ENCODE data around the gene OR4D5. TPM values are rescaled to one million over a fixed set of nuclear protein-coding genes. Genes with fewer than 3 reads are reported as not detected.

Gene OR4D5
- not detected for total RNA-seq
- long read RNA-seq, donor 1 = 0 reads
- long read RNA-seq, donor 2 = 0 reads

DNA sequence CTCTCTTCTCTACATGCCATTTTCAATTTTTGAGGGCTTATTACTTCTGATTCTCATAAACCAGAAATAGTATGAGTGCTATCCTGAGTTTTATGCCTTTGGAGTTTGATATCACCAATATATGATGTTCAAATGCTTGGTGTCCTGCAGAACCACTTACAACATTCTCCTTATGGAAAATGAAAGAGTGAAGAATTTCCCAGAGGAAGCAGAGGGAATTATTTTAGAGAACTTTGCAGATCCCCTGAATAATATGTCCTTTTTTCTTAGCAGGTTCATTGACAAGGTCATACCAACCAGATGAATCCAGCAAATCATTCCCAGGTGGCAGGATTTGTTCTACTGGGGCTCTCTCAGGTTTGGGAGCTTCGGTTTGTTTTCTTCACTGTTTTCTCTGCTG is at the start of gene OR4D5:
Gene OR4D5, plus strand, starts transcription at position 301 of the 400 bp plus-strand sequence. Its CDS starts 0 bp downstream, at position 301.
- DNase-seq (ENCODE audit: low spot score) = no peak
- intact Hi-C loops (cut with DNase I) = no loop called here

DNA sequence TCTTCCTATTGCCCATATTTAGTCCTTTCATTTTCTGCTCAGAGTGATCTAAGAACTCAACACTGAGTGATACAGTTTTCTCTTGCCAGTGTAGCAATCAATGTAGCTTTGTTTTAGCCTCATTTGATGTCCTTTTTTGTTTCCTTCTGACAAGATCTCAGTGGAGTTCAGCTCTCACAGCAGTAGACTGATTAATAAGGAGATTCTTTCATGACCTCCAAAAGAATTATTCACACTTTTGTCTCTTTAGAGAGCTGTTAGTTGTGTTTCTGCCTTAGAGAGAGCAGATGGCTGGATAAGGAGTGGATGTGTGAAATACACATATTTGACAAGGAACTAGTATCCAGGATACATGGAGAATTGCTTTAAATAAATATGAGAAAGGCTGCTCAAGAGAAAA is 47.4 kb upstream of the OR4D5 start:
- intact Hi-C loops (cut with DNase I) = no loop called here
- no peak for DNase-seq (ENCODE audit: low spot score)

DNA sequence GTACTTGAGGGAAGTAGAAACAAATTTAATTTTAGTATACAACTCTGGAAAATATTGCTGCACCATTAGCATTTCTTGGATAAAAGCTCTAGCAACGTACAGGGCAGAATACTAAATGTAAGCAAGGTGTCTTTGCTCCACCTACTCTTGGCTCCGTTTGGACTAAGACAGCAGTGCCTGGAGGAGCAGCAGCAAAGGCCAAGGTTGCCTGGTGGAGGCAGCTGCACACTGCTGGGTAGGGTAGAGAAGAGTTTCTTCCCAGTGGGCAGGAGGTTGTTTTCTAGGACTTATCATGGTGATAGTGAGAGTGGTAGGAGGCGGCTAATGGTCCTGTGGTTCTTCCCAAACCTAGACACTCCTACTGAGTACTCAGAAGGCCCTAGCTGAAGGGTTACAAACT is 39.6 kb upstream of the OR4D5 start:
- DNase-seq (ENCODE audit: low spot score) = no peak

DNA sequence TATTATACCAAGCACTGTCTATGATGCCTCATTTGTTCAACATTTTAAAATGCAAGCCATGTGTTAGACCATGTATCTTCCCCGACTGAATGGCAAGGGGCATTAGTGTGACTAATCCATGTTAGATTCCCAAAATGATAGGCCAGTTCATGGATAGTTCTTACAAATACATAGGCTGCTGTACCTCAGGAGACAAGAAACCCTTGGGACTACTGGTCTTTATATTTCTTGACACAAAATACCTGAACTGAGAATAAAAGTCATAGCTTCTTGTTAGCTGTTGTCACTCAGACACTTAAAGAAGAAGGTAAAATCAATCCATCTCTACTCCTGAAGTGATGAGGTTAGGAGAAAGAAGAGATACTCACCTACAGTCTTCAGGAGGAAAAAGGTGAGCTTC is 37.5 kb upstream of the OR4D5 start, which contains the start of gene OR8D4:
Gene OR8D4, plus strand, starts transcription at position 301 of the 400 bp plus-strand sequence. CDS start 4,265 bp downstream, outside the sequence.
- no peak for DNase-seq (ENCODE audit: low spot score)
- intact Hi-C loops (cut with DNase I) = no loop called here

More for the DNA sequence above, 39.6 kb upstream of the OR4D5 start:
- intact Hi-C loops (cut with DNase I) = no loop called here

DNA sequence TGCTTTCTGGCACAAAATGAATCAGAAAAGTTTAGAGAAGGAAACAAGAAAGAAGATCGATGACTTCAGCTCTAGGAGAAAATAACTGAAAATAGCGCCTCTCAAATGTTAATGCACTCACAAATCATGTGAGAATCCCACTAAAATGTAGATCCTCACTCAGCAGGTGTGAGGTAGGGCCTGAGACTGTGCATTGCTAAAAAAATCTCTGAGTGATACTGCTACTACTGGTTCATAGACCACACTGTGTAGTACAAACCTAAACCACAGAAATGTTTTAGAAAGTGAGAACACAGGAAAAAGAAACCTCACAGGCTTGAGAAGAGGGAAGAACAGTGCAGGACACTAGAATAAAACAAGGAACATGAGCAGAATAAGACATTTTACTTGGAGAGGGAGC is 35.5 kb upstream of the OR4D5 start:
- DNase-seq (ENCODE audit: low spot score) = no peak
- intact Hi-C loops (cut with DNase I) = no loop called here

DNA sequence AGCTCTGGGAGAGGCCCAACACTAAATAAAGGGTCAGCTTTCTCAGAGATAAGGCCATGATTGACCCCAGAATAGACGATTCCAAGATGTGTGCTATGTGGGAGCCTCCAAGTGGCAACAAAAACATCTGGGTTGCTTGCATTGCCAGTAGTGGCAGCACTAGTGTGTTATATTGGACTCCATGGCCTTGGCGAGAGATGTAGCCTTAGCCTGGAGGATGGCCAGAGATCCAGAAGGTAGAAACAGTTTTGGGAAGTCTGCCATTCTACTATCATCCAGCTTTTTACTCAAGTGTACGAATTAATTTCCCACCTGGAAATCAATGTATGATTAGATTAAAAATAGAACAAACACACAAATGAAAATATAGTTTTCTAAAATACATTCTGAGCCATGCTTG is 34.5 kb upstream of the OR4D5 start:
- intact Hi-C loops (cut with DNase I) = no loop called here
- no peak for DNase-seq (ENCODE audit: low spot score)

DNA sequence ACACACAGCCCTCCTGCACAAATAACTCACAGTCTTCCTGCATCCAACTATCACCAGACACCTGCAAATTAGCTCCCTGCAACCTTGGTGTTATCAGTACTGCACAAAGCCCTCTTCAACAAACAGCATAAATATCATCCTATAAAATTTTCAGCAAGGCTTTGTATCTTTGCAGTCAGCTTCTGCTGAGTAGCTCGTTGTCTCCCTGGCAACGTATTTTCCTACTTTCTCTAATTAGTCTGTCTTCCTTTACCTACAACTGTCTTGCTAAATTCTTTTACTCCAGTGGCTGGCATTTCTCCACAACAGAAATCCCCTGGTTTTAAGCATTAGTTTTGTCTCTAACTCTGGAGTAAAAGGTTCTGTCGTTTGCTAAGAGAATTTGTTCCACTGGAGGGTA is 33.6 kb upstream of the OR4D5 start:
- intact Hi-C loops (cut with DNase I) = no loop called here
- DNase-seq (ENCODE audit: low spot score) = no peak

DNA sequence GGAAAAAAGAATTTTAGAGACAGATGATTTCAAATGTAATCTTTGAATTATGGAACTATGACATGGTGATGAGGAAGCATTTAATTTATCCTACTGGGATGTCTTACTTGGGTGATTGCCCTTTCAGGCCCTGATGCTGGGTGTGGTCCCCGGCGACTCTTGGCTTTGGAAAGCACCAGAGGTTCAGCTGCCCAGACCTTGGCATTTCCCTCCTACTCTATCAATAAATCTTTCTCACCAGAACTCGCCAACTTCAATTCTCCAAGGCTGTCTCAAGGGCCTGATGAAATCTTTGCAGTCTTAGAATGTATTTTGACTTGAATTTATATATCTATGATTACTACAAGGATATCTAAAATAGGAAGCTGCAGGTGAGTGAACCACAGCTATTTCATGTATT is 18.5 kb upstream of the OR4D5 start:
- no peak for DNase-seq (ENCODE audit: low spot score)
- intact Hi-C loops (cut with DNase I) = no loop called here

DNA sequence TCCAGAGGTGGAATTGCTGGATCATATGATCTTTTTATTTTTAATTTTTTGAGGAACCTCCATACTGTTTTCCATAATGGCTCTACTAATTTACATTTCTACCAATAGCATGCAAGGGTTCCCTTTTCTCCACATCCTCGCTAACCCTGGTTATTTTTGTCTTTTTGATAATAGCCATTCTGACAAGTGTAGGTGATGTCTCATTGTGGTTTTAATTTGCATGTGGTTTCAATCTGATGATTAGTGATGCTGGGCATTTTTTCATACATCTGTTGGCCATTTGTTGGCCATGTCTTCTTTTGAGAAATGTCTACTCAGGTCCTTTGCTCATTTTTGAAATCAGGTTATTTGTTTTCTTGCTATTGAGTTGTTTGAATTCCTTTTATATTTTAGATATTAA is 15.4 kb upstream of the OR4D5 start:
- no peak for DNase-seq (ENCODE audit: low spot score)
- intact Hi-C loops (cut with DNase I) = no loop called here

DNA sequence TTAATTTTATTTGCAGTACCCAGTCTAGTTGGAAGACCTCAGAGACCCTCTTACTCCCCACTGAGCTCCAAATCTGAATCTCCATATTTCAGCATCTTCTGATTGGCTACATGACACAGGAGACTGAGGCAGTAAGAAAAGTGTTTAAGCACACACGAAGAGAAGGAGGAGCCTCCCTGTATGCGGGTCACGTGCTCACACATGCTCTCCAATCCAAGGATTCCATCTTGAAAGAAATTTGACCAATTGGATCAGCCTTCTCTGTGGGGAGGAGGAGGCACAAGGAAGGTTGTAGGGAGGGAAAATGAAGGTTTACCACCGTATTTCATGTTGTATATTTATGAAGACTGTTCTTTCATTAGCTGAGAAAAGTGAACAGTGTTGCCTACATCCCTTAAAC is 3.0 kb downstream of the OR4D5 start:
- intact Hi-C loops (cut with DNase I) = no loop called here
- no peak for DNase-seq (ENCODE audit: low spot score)

DNA sequence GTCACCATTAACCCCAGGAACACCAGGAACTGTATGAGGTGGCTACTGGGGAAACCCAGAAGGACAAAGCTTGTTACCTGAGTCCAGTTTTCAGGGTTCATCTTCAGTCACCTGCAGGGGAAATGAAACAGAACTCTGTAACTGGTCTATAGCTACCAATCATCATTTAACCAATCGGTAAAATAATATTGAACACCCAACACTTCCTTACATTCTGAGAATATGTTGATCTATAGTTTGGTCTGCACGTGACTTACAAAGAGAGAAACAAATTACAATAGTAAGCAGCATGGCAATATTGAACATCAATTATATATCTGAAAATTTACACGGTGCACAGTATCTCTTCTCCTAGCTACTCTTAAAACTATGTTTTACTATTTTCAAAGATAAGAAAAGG is 4.3 kb downstream of the OR4D5 start, which contains the start of gene OR6T1:
Gene OR6T1, minus strand, starts transcription at position 101 of the 400 bp plus-strand sequence. Its CDS starts 0 bp downstream, at position 101.
- intact Hi-C loops (cut with DNase I) = no loop called here
- DNase-seq (ENCODE audit: low spot score) = no peak

DNA sequence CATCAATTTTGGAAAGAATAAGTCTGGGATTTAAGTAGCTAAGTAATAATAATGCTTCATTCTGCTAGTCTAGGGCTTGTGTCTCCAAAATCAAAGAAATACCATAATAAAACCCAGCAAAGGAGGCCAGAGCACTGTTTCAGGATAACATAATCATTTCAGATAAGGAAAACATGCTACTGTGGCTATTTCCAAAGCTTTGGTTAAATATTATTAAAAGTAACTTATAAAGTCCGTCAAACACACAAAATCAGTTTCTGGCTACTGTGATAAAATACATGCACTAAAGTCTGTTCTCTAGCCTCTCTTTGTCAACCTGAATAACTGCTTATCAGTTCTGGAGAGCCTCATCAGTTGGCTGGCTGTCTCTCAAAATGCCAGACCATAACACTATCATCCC is 5.7 kb downstream of the OR4D5 start:
- DNase-seq (ENCODE audit: low spot score) = no peak
- intact Hi-C loops (cut with DNase I) = no loop called here

DNA sequence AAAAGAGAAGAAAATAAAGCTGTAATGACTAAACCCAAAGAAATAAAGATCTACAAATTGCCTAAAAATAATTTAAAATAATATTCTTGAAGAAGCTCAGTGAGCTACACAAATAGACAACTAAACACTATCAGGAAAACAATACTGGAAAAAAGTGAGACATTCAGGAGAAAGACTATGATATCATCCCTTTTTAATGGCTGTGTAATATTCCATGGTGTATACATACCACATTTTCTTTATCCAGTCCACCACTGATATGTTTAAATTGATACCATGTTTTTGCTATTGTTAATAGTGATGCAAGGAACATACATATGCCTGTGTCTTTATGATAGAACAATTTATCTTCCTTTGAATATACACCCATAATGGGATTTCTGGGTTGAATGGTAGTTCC is 17.3 kb downstream of the OR4D5 start:
- DNase-seq (ENCODE audit: low spot score) = no peak
- intact Hi-C loops (cut with DNase I) = no loop called here

DNA sequence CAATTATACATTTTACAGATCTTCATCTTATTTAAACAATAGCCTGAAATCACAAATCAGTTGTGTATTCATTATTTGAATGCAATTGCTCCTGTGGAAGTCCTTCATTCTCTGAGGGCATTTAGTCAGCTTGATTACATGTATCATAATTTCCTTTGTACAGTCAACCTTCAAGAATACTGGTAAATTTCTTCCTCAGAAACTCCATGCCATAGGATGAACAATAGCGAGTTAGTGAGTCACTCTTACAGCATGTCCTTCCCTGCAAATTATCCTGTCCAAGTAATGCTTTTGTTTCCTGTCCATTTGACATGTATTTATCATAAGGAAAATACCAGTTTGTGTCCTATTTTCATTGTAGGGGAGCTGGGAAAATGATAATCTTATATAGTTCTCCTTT is 34.4 kb downstream of the OR4D5 start:
- intact Hi-C loops (cut with DNase I) = no loop called here

DNA sequence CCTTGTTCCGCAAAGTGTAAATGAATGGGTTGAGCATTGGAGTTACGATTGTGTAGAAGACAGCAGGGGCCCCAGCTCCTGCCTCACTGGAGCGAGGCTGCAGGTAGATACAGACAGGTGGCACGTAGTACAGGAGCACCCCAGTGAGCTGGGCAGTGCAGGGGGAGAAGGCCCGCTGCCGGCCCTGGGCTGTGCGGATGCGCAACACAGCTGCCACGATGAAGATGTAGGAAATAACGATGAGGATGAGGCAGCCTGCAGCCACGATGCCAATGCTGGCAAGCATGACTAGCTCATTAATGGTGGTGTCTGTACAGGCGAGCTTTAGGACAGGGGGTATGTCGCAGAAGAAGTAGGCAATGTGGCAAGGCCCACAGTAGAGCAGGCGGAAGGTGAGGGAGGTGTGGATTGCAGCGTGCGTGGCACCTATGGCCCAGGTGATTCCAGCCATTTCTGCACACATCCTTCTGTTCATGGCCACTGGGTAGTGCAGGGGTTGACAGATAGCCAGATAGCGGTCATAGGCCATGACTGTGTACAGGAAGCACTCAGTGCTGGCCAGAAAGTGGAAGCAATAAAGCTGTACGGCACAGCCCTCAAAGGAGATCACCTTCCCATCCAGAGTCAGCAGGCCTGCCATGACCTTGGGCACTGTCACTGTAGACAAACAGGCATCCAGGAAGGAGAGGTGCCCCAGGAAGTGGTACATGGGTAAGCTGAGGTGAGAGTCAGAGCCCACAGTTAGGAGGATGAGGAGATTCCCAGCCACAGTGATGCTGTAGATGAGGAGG is 37.5 kb downstream of the OR4D5 start:
- DNase-seq (ENCODE audit: low spot score) = no peak
- intact Hi-C loops (cut with DNase I) = no loop called here

More for the DNA sequence above, 34.4 kb downstream of the OR4D5 start:
- no peak for DNase-seq (ENCODE audit: low spot score)

DNA sequence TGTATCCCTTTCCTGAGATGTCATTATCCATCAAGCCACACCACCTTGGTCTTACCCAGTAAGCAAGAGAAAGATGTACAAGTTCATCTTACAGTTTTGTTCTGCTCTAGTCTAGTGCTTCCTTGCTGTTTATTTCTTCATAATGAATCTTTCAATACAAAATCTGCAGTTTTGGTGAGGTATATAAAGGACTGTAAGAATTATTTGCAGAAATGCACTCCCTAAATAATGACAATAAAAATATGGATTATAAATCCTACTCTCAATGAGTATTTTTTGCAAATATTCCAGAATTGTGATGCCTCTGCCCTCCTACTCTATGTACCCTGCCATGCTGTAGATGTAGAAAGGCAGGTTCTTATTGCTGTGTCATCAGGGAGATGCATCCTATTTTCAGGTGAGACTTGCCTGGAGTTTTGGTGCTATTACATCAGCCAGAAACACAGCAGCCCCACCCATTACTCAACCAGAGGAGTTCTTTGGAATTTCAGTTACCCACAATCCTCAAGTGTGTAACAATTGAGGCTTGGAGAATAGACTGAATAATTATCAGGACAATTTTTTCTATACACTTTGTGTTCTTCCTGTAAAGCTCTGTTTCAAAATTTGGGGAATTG is 38.4 kb downstream of the OR4D5 start, which contains the start of gene OR10S1:
Gene OR10S1, minus strand, starts transcription at position 51 of the 617 bp plus-strand sequence. CDS start 117 bp downstream, outside the sequence.
- DNase-seq (ENCODE audit: low spot score) = no peak
- intact Hi-C loops (cut with DNase I) = no loop called here

DNA sequence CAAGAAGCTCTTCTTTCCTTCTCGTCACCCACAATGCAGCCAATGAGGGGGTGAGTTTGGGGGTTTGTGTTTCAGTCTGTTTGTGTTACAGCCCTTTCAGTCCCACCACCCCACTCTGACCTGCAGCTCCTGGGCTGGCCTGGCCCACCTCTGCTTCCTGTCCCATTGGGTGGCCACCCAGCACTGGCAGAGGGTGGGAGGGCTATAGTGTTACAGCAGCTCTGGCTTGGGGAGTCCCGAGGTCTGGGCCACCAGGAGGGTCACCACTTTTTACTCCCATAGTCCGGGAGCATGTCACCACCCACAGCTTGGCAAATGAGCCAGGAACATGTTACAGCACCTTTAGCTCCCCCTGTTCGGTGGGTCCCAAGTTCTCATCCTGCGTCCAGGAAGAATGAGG is 39.9 kb downstream of the OR4D5 start:
- intact Hi-C loops (cut with DNase I) = no loop called here
- DNase-seq (ENCODE audit: low spot score) = no peak
